GM12878 (cell line): ENCODE data around the gene LRFN2. TPM values are rescaled to one million over a fixed set of nuclear protein-coding genes. Genes with fewer than 3 reads are reported as not detected.

Experiments
- ATAC-seq: fragments of 200-7000 bp; cut with Tn5 transposase; 3 replicates; pipeline ENCODE4 v1.9.1; 2020; ENCODE audit warnings: mild to moderate bottlenecking, moderate library complexity
- BruUV-seq: library from RNA; stranded (reverse); fragments of 400-500 nt; replicated peaks from 2 replicates; lab custom pipeline; 2021; lab: Mats Ljungman, UMichigan
- CTCF ChIA-PET: fragments of 300-600 bp; sonication (Branson Sonifier 250); formaldehyde crosslinking; extraction: SDS; loops from one replicate; lab custom pipeline; 2021; ENCODE audit warnings: inconsistent platforms; lab: Yijun Ruan, JAX
- POLR2A ChIA-PET: fragments of 350-600 bp; formaldehyde crosslinking; extraction: SDS; loops from one replicate; lab custom pipeline; 2021; ENCODE audit warnings: inconsistent platforms; lab: Charles Lee
- RAD21 ChIA-PET: fragments of 300-600 bp; sonication (Branson Sonifier 250); formaldehyde crosslinking; loops from one replicate; lab custom pipeline; 2023; ENCODE audit warnings: antibody characterized with exemption; ENCODE audit not compliant: unreplicated experiment; lab: Charles Lee
- SMC1A ChIA-PET: fragments of 300-600 bp; sonication (Branson Sonifier 250); formaldehyde crosslinking; loops from one replicate; lab custom pipeline; 2023; ENCODE audit not compliant: unreplicated experiment, uncharacterized antibody; lab: Charles Lee
- DNase-seq: peaks from one replicate; pipeline ENCODE4 v3.0.0-alpha.2; 2011; ENCODE audit warnings: low read depth, low spot score
- FAIRE-seq: peaks from 3 replicates; lab custom pipeline; 2011; peaks lifted over from hg19 to GRCh38; lab: Jason Lieb, UNC
- H2AFZ ChIP-seq: 2 replicates; pipeline ENCODE4 v1.6.0; 2011; ENCODE audit warnings: low read depth, low read length, control low read depth; ENCODE audit not compliant: control insufficient read depth
- H3K27ac ChIP-seq: 2 replicates; pipeline ENCODE4 v1.5.1; 2011; ENCODE audit warnings: control low read depth; ENCODE audit not compliant: control insufficient read depth, insufficient read depth
- H3K27me3 ChIP-seq, 2 experiments: replicated peaks in 1 of 2; 2 replicates each; pipeline versions ENCODE4 v1.6.0 to v1.6.1; 2011; ENCODE audit warnings: low read length in 1 of 2; ENCODE audit not compliant: control insufficient read depth in 2 of 2, insufficient read depth in 2 of 2
- H3K36me3 ChIP-seq, 2 experiments: 2 replicates each; pipeline ENCODE4 v1.5.1; 2011; ENCODE audit warnings: low read length in 1 of 2; ENCODE audit not compliant: control insufficient read depth in 2 of 2, insufficient read depth in 2 of 2
- H3K4me1 ChIP-seq: 2 replicates; pipeline ENCODE4 v1.6.1; 2011; ENCODE audit warnings: mild to moderate bottlenecking, low read length, moderate library complexity, mixed read lengths; ENCODE audit not compliant: control insufficient read depth, insufficient read depth
- H3K4me2 ChIP-seq: 2 replicates; pipeline ENCODE4 v1.6.0; 2011; ENCODE audit warnings: control low read depth; ENCODE audit not compliant: control insufficient read depth, insufficient read depth
- H3K4me3 ChIP-seq: fragments of 200-600 bp; sonication (generic); 2 replicates; pipeline ENCODE4 v1.5.1; 2016
- H3K79me2 ChIP-seq: 2 replicates; pipeline ENCODE4 v1.6.0; 2011; ENCODE audit warnings: low read length; ENCODE audit not compliant: control insufficient read depth, insufficient read depth
- H3K9ac ChIP-seq: 2 replicates; pipeline ENCODE4 v1.8.0; 2011; ENCODE audit warnings: low read length, control low read depth, mixed read lengths; ENCODE audit not compliant: control insufficient read depth, insufficient read depth
- H3K9me3 ChIP-seq: replicated peaks from 3 replicates; pipeline ENCODE4 v1.5.1; 2011; ENCODE audit warnings: mild to moderate bottlenecking, low read length; ENCODE audit not compliant: control insufficient read depth, insufficient read depth
- H4K20me1 ChIP-seq: 2 replicates; pipeline ENCODE4 v1.6.0; 2011; ENCODE audit not compliant: control insufficient read depth, insufficient read depth
- CBX5 ChIP-seq: sonication (generic); IDR thresholded peaks from 2 replicates; pipeline ENCODE4 v1.6.1; 2016; ENCODE audit warnings: low read depth, moderate library complexity, mild to moderate bottlenecking, inconsistent platforms
- CEBPB ChIP-seq, 2 experiments: fragments of 150-350 bp in 1 of 2; IDR thresholded peaks; 2 replicates each; pipeline ENCODE4 v1.6.1; 2012 to 2014; ENCODE audit warnings: low read depth in 2 of 2, low read length in 2 of 2, borderline replicate concordance in 1 of 2, inconsistent platforms in 1 of 2
- CHD2 ChIP-seq: IDR thresholded peaks from 2 replicates; pipeline ENCODE4 v1.6.1; 2011; ENCODE audit warnings: low read depth, low read length, improper control_type of control experiment, borderline replicate concordance
- CREB1 ChIP-seq: IDR thresholded peaks from 2 replicates; pipeline ENCODE4 v1.6.1; 2012; ENCODE audit warnings: low read depth, mild to moderate bottlenecking, inconsistent platforms
- FOS ChIP-seq: IDR thresholded peaks from 3 replicates; pipeline ENCODE4 v1.6.1; 2011; ENCODE audit warnings: borderline replicate concordance; ENCODE audit not compliant: insufficient read length; ENCODE audit errors: extremely low read depth
- IRF4 ChIP-seq: IDR thresholded peaks from 2 replicates; pipeline ENCODE4 v1.6.1; 2011; ENCODE audit warnings: low read depth, low read length
- IRF5 ChIP-seq: fragments of 450-650 bp; IDR thresholded peaks from 2 replicates; pipeline ENCODE4 v1.6.1; 2017; ENCODE audit warnings: borderline replicate concordance
- PAX5 ChIP-seq: IDR thresholded peaks from 2 replicates; pipeline ENCODE4 v1.6.1; 2011; ENCODE audit warnings: low read depth, low read length, borderline replicate concordance
- PML ChIP-seq: IDR thresholded peaks from 2 replicates; pipeline ENCODE4 v1.6.1; 2012; ENCODE audit warnings: low read length, inconsistent platforms
- POLR2AphosphoS5 ChIP-seq: IDR thresholded peaks from 2 replicates; pipeline ENCODE4 v1.6.1; 2011; ENCODE audit warnings: mild to moderate bottlenecking, low read length, inconsistent platforms
- POU2F2 ChIP-seq: IDR thresholded peaks from 3 replicates; pipeline ENCODE4 v1.6.1; 2011; ENCODE audit warnings: low read depth, mild to moderate bottlenecking, low read length, borderline replicate concordance
- SKIL ChIP-seq: fragments of 450-650 bp; IDR thresholded peaks from 2 replicates; pipeline ENCODE4 v1.6.1; 2017; ENCODE audit warnings: mild to moderate bottlenecking, low read depth, inconsistent platforms; ENCODE audit not compliant: poor library complexity, severe bottlenecking
- SMARCA5 ChIP-seq: fragments of 450-650 bp; IDR thresholded peaks from 2 replicates; pipeline ENCODE4 v1.6.1; 2017; ENCODE audit warnings: mild to moderate bottlenecking
- SMC3 ChIP-seq: IDR thresholded peaks from 2 replicates; pipeline ENCODE4 v1.6.1; 2011; ENCODE audit warnings: low read length, improper control_type of control experiment, borderline replicate concordance
- SP1 ChIP-seq: IDR thresholded peaks from one replicate; pipeline ENCODE4 v1.6.1; 2011; ENCODE audit warnings: low read depth, low read length
- STAT3 ChIP-seq: IDR thresholded peaks from 2 replicates; pipeline ENCODE4 v1.6.1; 2011; ENCODE audit warnings: low read depth, low read length, improper control_type of control experiment
- WRNIP1 ChIP-seq: IDR thresholded peaks from 2 replicates; pipeline ENCODE4 v1.6.1; 2011; ENCODE audit warnings: low read depth, low read length, improper control_type of control experiment, borderline replicate concordance
- WGBS: methylation state at CpG from one replicate; pipeline ENCODE4 v1.1.6; 2016; ENCODE audit warnings: low lambda C conversion rate; ENCODE audit not compliant: insufficient replicate concordance, insufficient coverage; ENCODE audit errors: missing lambda C conversion rate; 5-methylcytosine and 5-hydroxymethylcytosine counted together
- in situ Hi-C: fragments of 300-500 bp; cut with MboI; formaldehyde crosslinking; loops from 9 replicates; pipeline ENCODE4 v1.14.3; 2018; ENCODE audit warnings: mixed read lengths
- intact Hi-C: fragments of 100-400 bp; cut with micrococcal nuclease; formaldehyde crosslinking; loops from one replicate; pipeline ENCODE4 v1.14.2; 2022; ENCODE audit not compliant: unreplicated experiment
- polyA plus RNA-seq, 11 experiments: library from polyadenylated mRNA; depleted of rRNA in 4 of 11; unstranded in 6 of 11; stranded (reverse) in 5 of 11; fragments of >200 nt; fragmentation: Nextera tagmentation in 4 of 11; fragmentation: Illumina TruSeq in 1 of 11; extraction: Ambion mirVana in 4 of 11; extraction: Trizol in 1 of 11; gene quantifications; 1 replicate in 1 of 11; 2 replicates in 10 of 11; pipeline versions ENCODE4 v1.2.1 to v1.2.3, GENCODE V29; 2011 to 2016; ENCODE audit warnings: inconsistent platforms in 2 of 11, missing spikeins in 2 of 11, low read depth in 1 of 11
- total RNA-seq, 4 experiments: library from RNA; depleted of rRNA in 3 of 4; stranded (reverse); fragments of >200 nt in 3 of 4; fragmentation: Illumina TruSeq in 1 of 4; extraction: Trizol in 1 of 4; gene quantifications; 2 replicates each; pipeline versions ENCODE4 v1.2.1 to v1.2.3, GENCODE V29; 2013 to 2021

The LRFN2 gene
- total and polyA plus RNA-seq, 10 of the 15 experiments (the other 5 are each of a cell fraction or from before 2014, with no cell fraction given) = not detected

- no peak for DNase-seq
- Histone ChIP-seq H3K9ac (no peak overlapping the region), H3K27ac (no peak overlapping the region), H4K20me1 (no peaks in the 10 kb centered on the region), H2AFZ (no peak overlapping the region), H3K4me1 (no peaks in the 10 kb centered on the region), H3K9me3 (no peaks in the 10 kb centered on the region), H3K4me2 (no peak overlapping the region), H3K79me2 (no peaks in the 10 kb centered on the region)
- no peak for ATAC-seq
- SMC1A ChIA-PET = no interaction called here
- no peak for FAIRE-seq
- CTCF ChIA-PET = no interaction called here
- intact Hi-C loops (no loop called here), in situ Hi-C loops (no loop called here)
- no TSS peak for BruUV-seq
- POLR2A ChIA-PET = no interaction called here
- RAD21 ChIA-PET = no interaction called here
- TF ChIP-seq CREB1 = no peak
- no peak for TF ChIP-seq POLR2AphosphoS5
- no peak for TF ChIP-seq SP1
- no peak for TF ChIP-seq CEBPB (IDR thresholded peaks at IDR 0.05; ENCODE audit: borderline replicate concordance in 1 of 2, low read depth in 2 of 2, low read length in 2 of 2)
- no peak for TF ChIP-seq CHD2
- TF ChIP-seq, all 136 proteins: peak for 0
- 50% methylated on average over 3 of the region's 3 CpGs for WGBS
- Histone ChIP-seq H3K36me3 (no peaks in the 10 kb centered on the region), H3K27me3 (peaks cover 1 to 6% of the 10 kb centered on the region in 2 experiments; a peak in 3 of 4 replicates), H3K4me3 (no peak overlapping the region)
These were observed 8.1 kb downstream of the LRFN2 start for GRCh38 chr6:40579101-40579500.

GRCh38 chr6:40577672-40578071 lies 9.5 kb downstream of the LRFN2 start:
- ATAC-seq (no peak), DNase-seq (no peak), FAIRE-seq (no peak)
- Histone ChIP-seq H2AFZ (no peak overlapping the region), H3K27me3 (peaks cover 0 to 6% of the 10 kb centered on the region in 2 experiments; a peak in 2 of 4 replicates), H4K20me1 (no peaks in the 10 kb centered on the region), H3K4me3 (no peak overlapping the region), H3K9ac (no peak overlapping the region), H3K4me2 (no peak overlapping the region), H3K36me3 (no peaks in the 10 kb centered on the region), H3K79me2 (no peaks in the 10 kb centered on the region), H3K9me3 (no peaks in the 10 kb centered on the region), H3K4me1 (no peaks in the 10 kb centered on the region), H3K27ac (no peak overlapping the region)
- ChIA-PET CTCF (no interaction called here), SMC1A (no interaction called here), POLR2A (no interaction called here), RAD21 (no interaction called here)
- intact Hi-C loops (no loop called here), in situ Hi-C loops (no loop called here)
- 50% methylated on average over 4 of the region's 4 CpGs for WGBS
- no TSS peak for BruUV-seq
- TF ChIP-seq PML (no peak), FOS (no peak), STAT3 (no peak), IRF4 (no peak), IRF5 (no peak), SMC3 (no peak), WRNIP1 (no peak), PAX5 (no peak), POU2F2 (no peak), CBX5 (no peak), SMARCA5 (no peak), SKIL (no peak)
